ENCODE results near the gene DEAF1.

Gene DEAF1

GRCh38 chr11:721247-721740 lies 26.3 kb upstream of the DEAF1 start:
- DNase-seq: no peak

- DNase-seq: peak; percentile 57
Observed at GRCh38 chr11:720642-721246, 25.7 kb upstream of the DEAF1 start.

- DNase-seq: no peak
Observed at GRCh38 chr11:720017-720641, 25.1 kb upstream of the DEAF1 start.

- no peak for DNase-seq
Observed at GRCh38 chr11:719214-720016, 24.4 kb upstream of the DEAF1 start.

- DNase-seq: no peak
Observed at GRCh38 chr11:714436-714835, 19.4 kb upstream of the DEAF1 start.

- no peak for DNase-seq
Observed at GRCh38 chr11:709109-709997, 14.3 kb upstream of the DEAF1 start.

- no peak for DNase-seq
Observed at GRCh38 chr11:708511-708910, 13.5 kb upstream of the DEAF1 start.

GRCh38 chr11:707817-708420 lies 12.9 kb upstream of the DEAF1 start:
- no peak for DNase-seq

GRCh38 chr11:706957-707816 lies 12.2 kb upstream of the DEAF1 start:
- no peak for DNase-seq

GRCh38 chr11:706439-706956 lies 11.5 kb upstream of the DEAF1 start:
- no peak for DNase-seq

GRCh38 chr11:705646-706438 lies 10.8 kb upstream of the DEAF1 start, which contains the start of gene EPS8L2:
Gene EPS8L2 (plus strand): TSS chr11:706231. CDS start chr11:709408, 3,177 bp downstream.
- DNase-seq: no peak

GRCh38 chr11:704781-705645 lies 10.0 kb upstream of the DEAF1 start:
- DNase-seq: no peak

- DNase-seq: no peak
Observed at GRCh38 chr11:704228-704674, 9.2 kb upstream of the DEAF1 start.

- no peak for DNase-seq
Observed at GRCh38 chr11:703506-703905, 8.5 kb upstream of the DEAF1 start.

- DNase-seq: no peak
Observed at GRCh38 chr11:702462-703461, 7.7 kb upstream of the DEAF1 start.

GRCh38 chr11:701741-702461 lies 6.9 kb upstream of the DEAF1 start:
- no peak for DNase-seq

- DNase-seq: no peak
Observed at GRCh38 chr11:699753-700152, 4.7 kb upstream of the DEAF1 start.

Measured in effector CD4-positive, alpha-beta T cell (primary cell).